Measurements from ENCODE around the gene CD3E.

- TF ChIP-seq, protein P1, sequence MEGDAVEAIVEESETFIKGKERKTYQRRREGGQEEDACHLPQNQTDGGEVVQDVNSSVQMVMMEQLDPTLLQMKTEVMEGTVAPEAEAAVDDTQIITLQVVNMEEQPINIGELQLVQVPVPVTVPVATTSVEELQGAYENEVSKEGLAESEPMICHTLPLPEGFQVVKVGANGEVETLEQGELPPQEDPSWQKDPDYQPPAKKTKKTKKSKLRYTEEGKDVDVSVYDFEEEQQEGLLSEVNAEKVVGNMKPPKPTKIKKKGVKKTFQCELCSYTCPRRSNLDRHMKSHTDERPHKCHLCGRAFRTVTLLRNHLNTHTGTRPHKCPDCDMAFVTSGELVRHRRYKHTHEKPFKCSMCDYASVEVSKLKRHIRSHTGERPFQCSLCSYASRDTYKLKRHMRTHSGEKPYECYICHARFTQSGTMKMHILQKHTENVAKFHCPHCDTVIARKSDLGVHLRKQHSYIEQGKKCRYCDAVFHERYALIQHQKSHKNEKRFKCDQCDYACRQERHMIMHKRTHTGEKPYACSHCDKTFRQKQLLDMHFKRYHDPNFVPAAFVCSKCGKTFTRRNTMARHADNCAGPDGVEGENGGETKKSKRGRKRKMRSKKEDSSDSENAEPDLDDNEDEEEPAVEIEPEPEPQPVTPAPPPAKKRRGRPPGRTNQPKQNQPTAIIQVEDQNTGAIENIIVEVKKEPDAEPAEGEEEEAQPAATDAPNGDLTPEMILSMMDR (IDR thresholded peaks at IDR 0.05 in 8 of 11, conservative IDR thresholded peaks at IDR 0.05 in 3 of 11), result no peak
- TF ChIP-seq POLR2AphosphoS5 (IDR thresholded peaks at IDR 0.05), result no peak
These were observed 18.0 kb upstream of the CD3E start for GRCh38 chr11:118286545-118286944.
